ENCODE data around the gene BNC2.
A peak's percentile ranks its signal among the peaks of the same experiment; 100 is the strongest.

Gene BNC2

GRCh38 chr9:16627521-16627920, 242.9 kb downstream of the BNC2 start:
- POLR2A ChIA-PET, result no interaction called here
- Histone ChIP-seq H3K9me3 (ENCODE audit: control insufficient read depth, insufficient read depth, low read depth, low read length) (no peaks in the 10 kb centered on the region), H3K36me3 (ENCODE audit: control insufficient read depth in 2 of 2, insufficient read depth in 1 of 2, low read length in 2 of 2) (no peaks in the 10 kb centered on the region), H3K4me1 (ENCODE audit: control insufficient read depth, insufficient read depth, low read length) (peaks cover 6% of the 10 kb centered on the region; the same call in 1 of the 2 replicates), H3K27ac (ENCODE audit: extremely low read depth, low read depth, low read length) (no peak overlapping the region), H3K4me3 (ENCODE audit: low read depth, low read length) (no peak overlapping the region)
- TF ChIP-seq ZNF658 (tag by site-specific recombination; IDR thresholded peaks at IDR 0.05) (no peak), SETDB1 (IDR thresholded peaks at IDR 0.05; ENCODE audit: insufficient read length, low read length) (no peak), PRDM2 (tag by site-specific recombination; IDR thresholded peaks at IDR 0.05; ENCODE audit: borderline replicate concordance) (no peak), ZNF423 (tag by site-specific recombination; IDR thresholded peaks at IDR 0.05) (no peak), ZNF184 (tag by site-specific recombination; IDR thresholded peaks at IDR 0.05) (no peak), ZNF416 (tag by site-specific recombination; IDR thresholded peaks at IDR 0.05) (no peak), AEBP2 (tag by site-specific recombination; IDR thresholded peaks at IDR 0.05; ENCODE audit: borderline replicate concordance) (no peak), GLI4 (tag by site-specific recombination; IDR thresholded peaks at IDR 0.05) (no peak)
- TF ChIP-seq, protein P1, sequence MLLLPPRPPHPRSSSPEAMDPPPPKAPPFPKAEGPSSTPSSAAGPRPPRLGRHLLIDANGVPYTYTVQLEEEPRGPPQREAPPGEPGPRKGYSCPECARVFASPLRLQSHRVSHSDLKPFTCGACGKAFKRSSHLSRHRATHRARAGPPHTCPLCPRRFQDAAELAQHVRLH (tag by site-specific recombination; IDR thresholded peaks at IDR 0.05), result no peak
- CTCF ChIA-PET, result interaction anchor here (0.6 kb wide), 1 partner anchor 240 kb away, joined by 3 read pairs; no protein-coding TSS in a partner anchor

DNA sequence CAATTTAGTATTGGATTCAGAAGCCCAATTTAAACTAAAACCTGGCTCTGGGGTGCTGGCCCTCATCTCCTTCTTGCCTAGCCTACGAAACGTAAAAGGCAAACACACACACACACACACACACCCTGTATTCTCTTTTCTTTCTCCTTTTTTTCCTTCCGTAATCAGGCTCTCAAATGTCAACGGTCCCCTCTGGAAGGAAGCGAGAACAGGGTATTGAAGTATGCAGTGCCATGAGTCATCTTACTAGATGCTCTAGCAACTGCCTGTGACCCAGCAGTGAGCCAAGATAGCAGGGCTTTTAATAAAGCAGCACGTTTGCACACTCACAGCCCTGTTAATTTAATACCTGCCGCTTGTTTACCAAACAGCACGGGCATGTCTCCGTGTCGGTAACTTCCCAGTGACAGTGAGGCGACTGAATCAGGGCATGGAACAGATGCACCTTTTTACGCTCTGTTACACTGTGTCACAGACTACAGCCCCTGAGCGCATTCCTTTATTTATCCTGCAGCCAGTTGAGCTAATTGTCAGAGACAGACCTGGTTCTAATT, 243.8 kb downstream of the BNC2 start:
- Histone ChIP-seq H3K4me1 (ENCODE audit: control insufficient read depth, insufficient read depth, low read length) (peaks cover 6% of the 10 kb centered on the region; the same call in 1 of the 2 replicates), H3K4me3 (ENCODE audit: low read depth, low read length) (no peak overlapping the region; the same call in 1 of the 2 replicates), H3K27ac (ENCODE audit: extremely low read depth, low read depth, low read length) (no peak overlapping the region), H3K9me3 (ENCODE audit: control insufficient read depth, insufficient read depth, low read depth, low read length) (no peaks in the 10 kb centered on the region), H3K36me3 (ENCODE audit: control insufficient read depth in 2 of 2, insufficient read depth in 1 of 2, low read length in 2 of 2) (no peaks in the 10 kb centered on the region)
- ChIA-PET CTCF (no interaction called here), POLR2A (no interaction called here)
- TF ChIP-seq, protein P2, sequence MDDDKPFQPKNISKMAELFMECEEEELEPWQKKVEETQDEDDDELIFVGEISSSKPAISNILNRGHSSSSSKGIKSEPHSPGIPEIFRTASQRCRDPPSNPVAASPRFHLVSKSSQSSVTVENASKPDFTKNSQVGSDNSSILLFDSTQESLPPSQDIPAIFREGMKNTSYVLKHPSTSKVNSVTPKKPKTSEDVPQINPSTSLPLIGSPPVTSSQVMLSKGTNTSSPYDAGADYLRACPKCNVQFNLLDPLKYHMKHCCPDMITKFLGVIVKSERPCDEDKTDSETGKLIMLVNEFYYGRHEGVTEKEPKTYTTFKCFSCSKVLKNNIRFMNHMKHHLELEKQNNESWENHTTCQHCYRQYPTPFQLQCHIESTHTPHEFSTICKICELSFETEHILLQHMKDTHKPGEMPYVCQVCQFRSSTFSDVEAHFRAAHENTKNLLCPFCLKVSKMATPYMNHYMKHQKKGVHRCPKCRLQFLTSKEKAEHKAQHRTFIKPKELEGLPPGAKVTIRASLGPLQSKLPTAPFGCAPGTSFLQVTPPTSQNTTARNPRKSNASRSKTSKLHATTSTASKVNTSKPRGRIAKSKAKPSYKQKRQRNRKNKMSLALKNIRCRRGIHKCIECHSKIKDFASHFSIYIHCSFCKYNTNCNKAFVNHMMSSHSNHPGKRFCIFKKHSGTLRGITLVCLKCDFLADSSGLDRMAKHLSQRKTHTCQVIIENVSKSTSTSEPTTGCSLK (tag by site-specific recombination; IDR thresholded peaks at IDR 0.05), result no peak
- TF ChIP-seq ZNF664 (tag by site-specific recombination; IDR thresholded peaks at IDR 0.05) (peak; percentile 84), ZNF221 (tag by site-specific recombination; IDR thresholded peaks at IDR 0.05; ENCODE audit: borderline replicate concordance) (no peak), ZBTB6 (tag by site-specific recombination; IDR thresholded peaks at IDR 0.05) (0 out of 2 replicates have a peak, but pooled peaks have one; percentile 22), ZSCAN5A (tag by site-specific recombination; IDR thresholded peaks at IDR 0.05) (no peak), ZNF366 (tag by site-specific recombination; conservative IDR thresholded peaks at IDR 0.05) (peak; percentile 63; the same call in 1 of the 2 replicates), KLF16 (tag by site-specific recombination; IDR thresholded peaks at IDR 0.05) (no peak), ZNF311 (tag by site-specific recombination; IDR thresholded peaks at IDR 0.05; ENCODE audit: borderline replicate concordance) (no peak), ZSCAN16 (tag by site-specific recombination; IDR thresholded peaks at IDR 0.05) (no peak), SCRT1 (tag by site-specific recombination; IDR thresholded peaks at IDR 0.05; ENCODE audit: borderline replicate concordance) (no peak)
- TF ChIP-seq, protein P3, sequence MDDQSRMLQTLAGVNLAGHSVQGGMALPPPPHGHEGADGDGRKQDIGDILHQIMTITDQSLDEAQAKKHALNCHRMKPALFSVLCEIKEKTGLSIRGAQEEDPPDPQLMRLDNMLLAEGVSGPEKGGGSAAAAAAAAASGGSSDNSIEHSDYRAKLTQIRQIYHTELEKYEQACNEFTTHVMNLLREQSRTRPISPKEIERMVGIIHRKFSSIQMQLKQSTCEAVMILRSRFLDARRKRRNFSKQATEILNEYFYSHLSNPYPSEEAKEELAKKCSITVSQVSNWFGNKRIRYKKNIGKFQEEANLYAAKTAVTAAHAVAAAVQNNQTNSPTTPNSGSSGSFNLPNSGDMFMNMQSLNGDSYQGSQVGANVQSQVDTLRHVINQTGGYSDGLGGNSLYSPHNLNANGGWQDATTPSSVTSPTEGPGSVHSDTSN (CRISPR knock-in tag; IDR thresholded peaks at IDR 0.05), result no peak

Measured in HEK293 (cell line).